DND-41 (cell line): Measurements from ENCODE around the gene ULK2.

Source experiments
- CTCF ChIP-seq: IDR thresholded peaks from 2 replicates; pipeline ENCODE4 v1.5.1; 2012; ENCODE audit warnings: borderline replicate concordance, low read length, moderate library complexity, mild to moderate bottlenecking; ENCODE audit not compliant: poor library complexity, severe bottlenecking; ENCODE audit errors: extremely low read depth
- EZH2 ChIP-seq: IDR thresholded peaks from 3 replicates; pipeline ENCODE4 v1.6.1; 2012; ENCODE audit warnings: borderline replicate concordance, low read depth, mild to moderate bottlenecking, moderate library complexity, low read length, inconsistent platforms; ENCODE audit not compliant: severe bottlenecking

DNA sequence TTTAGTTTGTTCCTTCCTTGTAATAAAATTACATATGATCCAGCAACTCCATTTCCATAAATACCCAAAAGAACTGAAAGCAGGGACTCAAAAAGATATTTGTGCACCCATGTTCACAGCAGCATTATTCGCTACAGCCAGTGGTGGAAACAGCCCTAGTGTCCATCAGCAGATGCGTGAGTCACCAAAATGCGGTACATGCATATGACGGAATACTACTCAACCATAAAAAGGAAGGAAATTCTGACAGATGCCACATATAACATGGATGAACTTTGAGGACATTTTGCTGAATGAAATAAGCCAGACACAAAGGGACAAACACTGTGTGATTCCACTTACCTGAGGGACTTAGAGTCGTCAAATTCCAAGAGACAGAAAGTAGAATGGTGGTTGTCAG, 142.2 kb downstream of the ULK2 start:
- TF ChIP-seq CTCF = no peak
- TF ChIP-seq EZH2 = no peak
